ENCODE results near the gene UBR4. TPM values are rescaled to one million over a fixed set of nuclear protein-coding genes. Genes with fewer than 3 reads are reported as not detected.

The UBR4 gene
- polyA plus RNA-seq, 6 donors from 2014 or later = 3.5 to 25.2 (median 15.5) TPM

- no peak overlapping the region for H3K4me3 Mint-ChIP-seq
- H3K27ac Mint-ChIP-seq = peak overlapping the region in 2 of 6 donors; percentile 16 to 47
- H3K36me3 Mint-ChIP-seq = peaks cover 10 to 31% of the 10 kb centered on the region in 2 donors
- H3K27me3 Mint-ChIP-seq = no peaks in the 10 kb centered on the region
- H3K9me3 Mint-ChIP-seq = no peaks in the 10 kb centered on the region
- no peak for ATAC-seq (ENCODE audit: low read depth in 2 of 2)
- H3K4me1 Mint-ChIP-seq = no peaks in the 10 kb centered on the region
- DNase-seq = no peak
These were observed 97.0 kb downstream of the UBR4 start for GRCh38 chr1:19112891-19113696.

GRCh38 chr1:19110257-19110927, 99.7 kb downstream of the UBR4 start:
- DNase-seq (no peak), ATAC-seq (ENCODE audit: low read depth in 2 of 2) (no peak)
- Mint-ChIP-seq H3K4me3 (no peak overlapping the region), H3K27me3 (no peaks in the 10 kb centered on the region), H3K9me3 (no peaks in the 10 kb centered on the region), H3K36me3 (peaks cover 25 to 40% of the 10 kb centered on the region in 2 donors), H3K4me1 (no peaks in the 10 kb centered on the region), H3K27ac (no peak overlapping the region)

- no peaks in the 10 kb centered on the region for H3K4me1 Mint-ChIP-seq
- no peak overlapping the region for H3K27ac Mint-ChIP-seq
- H3K27me3 Mint-ChIP-seq = no peaks in the 10 kb centered on the region
- no peak overlapping the region for H3K4me3 Mint-ChIP-seq
- no peaks in the 10 kb centered on the region for H3K9me3 Mint-ChIP-seq
- ATAC-seq (ENCODE audit: low read depth in 2 of 2) (no peak), DNase-seq (no peak)
- H3K36me3 Mint-ChIP-seq = peaks cover 27 to 33% of the 10 kb centered on the region in 2 donors
These were observed 100.5 kb downstream of the UBR4 start for GRCh38 chr1:19109545-19109944.

- Mint-ChIP-seq H3K36me3 (peaks cover 40 to 49% of the 10 kb centered on the region in 2 donors), H3K4me1 (no peaks in the 10 kb centered on the region), H3K27me3 (no peaks in the 10 kb centered on the region), H3K4me3 (no peak overlapping the region), H3K9me3 (no peaks in the 10 kb centered on the region), H3K27ac (peak overlapping the region in 2 of 6 donors; percentile 19 to 28)
- ATAC-seq (ENCODE audit: low read depth in 2 of 2) (no peak), DNase-seq (no peak)
These were observed 108.8 kb downstream of the UBR4 start for GRCh38 chr1:19101244-19101643.

DNA sequence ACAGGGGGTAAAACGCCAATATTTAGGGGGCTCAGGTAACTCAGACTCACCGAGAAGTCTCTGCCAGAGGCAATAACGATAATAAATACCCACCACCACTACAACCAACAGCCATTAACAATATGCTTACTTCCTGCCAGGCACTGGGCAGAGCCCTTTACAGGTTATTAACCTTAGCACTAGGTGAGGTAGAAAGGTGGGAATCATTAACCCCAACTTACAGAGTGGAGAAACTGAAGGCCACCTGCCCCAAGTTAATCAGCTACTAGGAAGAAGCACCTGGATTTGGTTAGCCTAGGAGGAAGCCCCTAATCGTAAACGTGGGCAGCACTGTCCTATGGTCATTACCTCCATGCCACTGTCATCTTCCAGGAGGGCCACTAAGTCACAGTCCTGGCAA, 110.0 kb downstream of the UBR4 start:
- Mint-ChIP-seq H3K36me3 (peaks cover 44% of the 10 kb centered on the region in 2 donors), H3K4me1 (no peaks in the 10 kb centered on the region), H3K4me3 (no peak overlapping the region), H3K9me3 (no peaks in the 10 kb centered on the region), H3K27ac (peak overlapping the region in 1 of 6 donors; percentile 76), H3K27me3 (no peaks in the 10 kb centered on the region)
- no peak for DNase-seq
- no peak for ATAC-seq (ENCODE audit: low read depth in 2 of 2)

- DNase-seq = no peak
- Mint-ChIP-seq H3K36me3 (peaks cover 45 to 50% of the 10 kb centered on the region in 2 donors), H3K27me3 (no peaks in the 10 kb centered on the region), H3K27ac (no peak overlapping the region), H3K4me3 (no peak overlapping the region), H3K9me3 (no peaks in the 10 kb centered on the region), H3K4me1 (no peaks in the 10 kb centered on the region)
- no peak for ATAC-seq (ENCODE audit: low read depth in 2 of 2)
These were observed 113.1 kb downstream of the UBR4 start for GRCh38 chr1:19096990-19097389.

DNA sequence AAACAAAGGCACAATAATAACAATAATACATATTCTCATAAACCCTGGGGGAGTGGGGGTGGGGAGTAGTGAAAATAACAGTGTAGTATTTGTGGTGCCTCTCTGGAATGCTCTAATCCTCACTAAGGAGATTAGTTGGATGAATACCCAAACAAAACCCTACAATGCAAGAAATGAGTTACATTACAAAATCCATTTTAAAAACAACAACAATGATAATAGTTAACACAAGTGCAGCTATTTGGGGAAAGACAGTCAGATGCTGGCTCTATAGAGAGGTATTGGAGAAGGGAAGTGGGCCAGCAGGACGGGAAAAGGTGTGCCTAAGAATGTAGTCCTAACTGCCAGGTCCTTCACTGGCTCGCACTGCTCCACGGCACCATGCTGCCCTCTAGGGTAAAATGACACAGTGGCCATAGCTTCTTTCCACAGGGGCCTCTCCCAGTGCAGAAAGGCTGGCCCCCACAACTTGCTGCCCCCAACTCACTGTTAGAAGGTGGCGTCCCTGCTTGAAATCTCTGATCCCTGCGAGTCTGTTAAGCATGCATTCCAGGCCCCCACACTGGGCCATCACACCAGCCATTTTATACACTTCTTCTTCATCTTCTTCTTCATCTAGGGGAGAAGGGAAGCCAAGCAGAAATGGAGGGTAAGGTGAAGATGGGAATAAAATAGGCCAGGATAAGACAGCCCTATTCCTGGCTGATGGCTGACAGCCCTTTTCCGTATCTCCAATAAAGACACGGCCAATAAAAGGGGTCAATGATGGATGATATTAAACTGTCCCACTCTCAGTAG, 113.8 kb downstream of the UBR4 start:
- peaks cover 50 to 58% of the 10 kb centered on the region in 2 donors for H3K36me3 Mint-ChIP-seq
- no peaks in the 10 kb centered on the region for H3K27me3 Mint-ChIP-seq
- no peak overlapping the region for H3K4me3 Mint-ChIP-seq
- H3K9me3 Mint-ChIP-seq = no peaks in the 10 kb centered on the region
- DNase-seq (no peak), ATAC-seq (ENCODE audit: low read depth in 2 of 2) (no peak)
- peak overlapping the region in 1 of 6 donors; percentile 41 for H3K27ac Mint-ChIP-seq
- no peaks in the 10 kb centered on the region for H3K4me1 Mint-ChIP-seq

DNA sequence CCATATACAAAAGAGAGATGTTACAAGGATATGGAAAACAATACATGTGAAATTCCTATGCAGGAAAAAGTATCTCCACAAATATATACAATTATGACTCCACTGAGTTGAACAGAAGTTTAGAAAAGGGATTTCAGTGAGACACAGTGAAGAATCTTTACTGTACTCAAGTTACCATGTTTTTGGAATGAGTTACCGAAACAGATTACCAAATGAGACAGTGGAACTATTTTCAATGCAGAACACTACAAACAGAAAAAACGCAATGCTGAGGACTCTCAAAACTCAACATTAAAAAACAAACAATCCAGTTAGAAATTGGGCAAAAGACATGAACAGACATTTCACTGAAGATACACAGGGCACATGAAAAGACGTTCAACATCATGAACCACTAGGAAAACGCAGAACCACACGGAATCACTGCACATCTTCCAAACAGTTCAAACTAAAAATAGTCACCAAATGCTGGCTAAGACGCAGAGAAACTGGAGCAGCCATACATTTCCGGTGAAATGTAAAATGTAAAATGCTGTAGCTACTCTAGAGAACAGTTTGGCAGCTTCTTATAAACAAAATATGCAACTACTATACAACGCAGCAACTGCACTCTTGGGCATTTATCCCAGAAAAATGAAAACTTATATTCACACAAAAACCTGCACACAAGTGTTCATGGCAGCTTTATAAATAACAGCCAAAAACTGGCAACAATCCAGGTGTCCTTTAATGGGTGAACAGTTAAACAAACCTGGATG, 118.7 kb downstream of the UBR4 start:
- DNase-seq (no peak), ATAC-seq (ENCODE audit: low read depth in 2 of 2) (no peak)
- Mint-ChIP-seq H3K9me3 (no peaks in the 10 kb centered on the region), H3K27ac (no peak overlapping the region), H3K27me3 (no peaks in the 10 kb centered on the region), H3K4me3 (no peak overlapping the region), H3K36me3 (peaks cover 42 to 49% of the 10 kb centered on the region in 2 donors), H3K4me1 (peaks cover 6 to 9% (median 7%) of the 10 kb centered on the region in 3 donors)

DNA sequence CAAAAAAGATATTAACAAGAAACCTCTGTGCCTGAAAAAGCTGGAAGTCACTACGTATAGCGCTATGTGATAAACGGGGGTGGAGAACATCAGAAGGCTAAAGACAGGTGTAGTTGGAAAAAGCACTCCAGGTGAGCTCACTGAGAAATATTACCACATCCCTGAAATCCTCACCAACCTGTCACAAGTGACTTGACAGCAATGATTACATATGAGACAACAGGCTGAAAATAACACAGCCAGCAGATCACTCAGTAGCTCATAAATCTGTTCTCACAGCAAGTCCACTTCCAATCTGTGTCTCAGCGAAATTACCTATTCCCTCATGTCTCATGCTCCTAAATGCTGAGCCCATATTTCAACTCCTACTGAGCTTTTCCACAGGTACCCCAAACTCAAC, 120.5 kb downstream of the UBR4 start:
- H3K27ac Mint-ChIP-seq = peak overlapping the region in 1 of 6 donors; percentile 0

DNA sequence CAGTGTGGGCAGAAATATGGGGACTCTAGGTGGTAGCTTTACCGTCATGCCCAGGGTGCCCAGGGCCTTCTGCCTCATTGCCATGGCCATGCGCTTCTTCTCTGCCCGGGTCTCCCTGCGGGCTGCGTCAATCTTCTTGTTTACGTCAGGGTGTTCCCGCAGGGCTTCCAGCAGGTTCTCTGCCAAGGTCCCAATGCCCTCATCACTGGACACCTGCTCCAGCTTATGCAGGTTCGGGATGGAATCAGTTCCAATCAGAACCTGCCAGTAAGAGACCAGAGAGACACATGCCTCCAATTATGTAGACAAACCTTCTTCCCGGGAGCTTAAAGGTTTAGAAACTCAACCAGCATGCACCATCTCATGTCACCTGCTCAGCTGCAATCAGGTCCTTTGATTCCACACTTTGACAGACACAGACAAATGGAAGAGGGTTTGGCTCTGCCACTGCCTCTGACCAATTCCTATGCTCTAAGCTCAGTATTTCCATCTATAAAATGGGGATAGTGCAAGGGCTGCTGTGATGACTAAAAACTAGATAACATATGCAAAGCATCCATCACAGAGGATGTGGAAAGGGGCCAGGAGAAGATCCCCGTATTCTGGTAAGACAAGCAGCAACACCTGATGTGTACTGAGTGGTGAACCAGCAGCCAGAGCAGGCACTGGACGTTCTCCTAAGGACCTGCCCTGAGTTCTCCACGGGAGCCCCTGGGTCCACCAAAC, 121.2 kb downstream of the UBR4 start:
- H3K27me3 Mint-ChIP-seq = no peaks in the 10 kb centered on the region
- peak overlapping the region in 1 of 8 donors; percentile 6 for H3K4me3 Mint-ChIP-seq
- peaks cover 38 to 45% of the 10 kb centered on the region in 2 donors for H3K36me3 Mint-ChIP-seq
- H3K27ac Mint-ChIP-seq = peak overlapping the region in 2 of 6 donors; percentile 21 to 38
- H3K9me3 Mint-ChIP-seq = no peaks in the 10 kb centered on the region
- ATAC-seq (ENCODE audit: low read depth in 2 of 2) (no peak), DNase-seq (no peak)
- peaks cover 6 to 13% (median 7%) of the 10 kb centered on the region in 3 donors for H3K4me1 Mint-ChIP-seq

More for the DNA sequence above, 120.5 kb downstream of the UBR4 start:
- Mint-ChIP-seq H3K27me3 (no peaks in the 10 kb centered on the region), H3K4me1 (peaks cover 6 to 9% (median 7%) of the 10 kb centered on the region in 3 donors), H3K9me3 (no peaks in the 10 kb centered on the region), H3K4me3 (no peak overlapping the region), H3K36me3 (peaks cover 42 to 43% of the 10 kb centered on the region in 2 donors)
- ATAC-seq (ENCODE audit: low read depth in 2 of 2) (no peak), DNase-seq (no peak)

DNA sequence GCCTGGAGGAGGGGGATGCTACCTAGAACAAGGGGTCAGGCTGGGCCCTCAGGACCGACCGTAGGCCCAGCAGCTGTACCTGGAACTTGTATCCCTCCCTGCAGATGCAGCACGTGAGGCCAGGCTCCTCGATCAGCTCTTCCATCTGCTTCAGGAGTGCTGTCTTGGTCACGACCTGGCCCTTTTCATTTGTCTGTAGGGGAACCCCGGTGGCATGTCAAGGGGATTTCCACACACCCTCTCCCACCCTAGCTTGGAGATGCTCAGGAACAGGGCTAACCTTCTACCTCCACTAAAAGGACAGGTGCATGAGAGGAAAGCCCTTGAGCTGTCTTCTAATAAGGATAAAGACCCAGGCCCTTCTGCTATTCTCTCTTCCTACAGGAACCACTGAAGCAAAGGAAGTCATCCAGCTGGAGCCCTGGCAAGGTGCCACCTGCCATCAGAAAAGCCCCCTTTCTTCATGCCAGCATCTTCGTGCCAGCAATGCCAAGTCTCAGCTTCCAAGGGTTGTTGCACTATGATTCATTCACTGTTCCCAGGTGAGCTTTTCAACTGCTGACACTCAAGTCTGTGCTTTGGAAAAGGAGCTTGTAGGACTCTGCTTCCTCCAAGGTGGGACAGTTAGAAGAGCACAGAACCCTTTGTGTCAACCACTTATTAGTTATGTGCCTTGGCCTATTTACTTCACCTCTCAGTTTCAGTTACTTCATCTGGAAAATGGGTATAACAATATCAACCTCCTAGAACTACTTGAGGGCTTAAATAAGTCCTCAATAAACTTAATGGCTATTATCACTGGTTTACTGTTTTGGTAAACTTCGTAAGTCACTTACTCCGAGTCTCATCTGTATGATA, 122.1 kb downstream of the UBR4 start:
- no peaks in the 10 kb centered on the region for H3K27me3 Mint-ChIP-seq
- peaks cover 37 to 47% of the 10 kb centered on the region in 2 donors for H3K36me3 Mint-ChIP-seq
- ATAC-seq (ENCODE audit: low read depth in 2 of 2) (peak; percentile 46 to 51), DNase-seq (no peak)
- H3K9me3 Mint-ChIP-seq = no peaks in the 10 kb centered on the region
- no peak overlapping the region for H3K4me3 Mint-ChIP-seq
- H3K4me1 Mint-ChIP-seq = peaks cover 6 to 13% (median 7%) of the 10 kb centered on the region in 3 donors
- peak overlapping the region in 5 of 6 donors; percentile 21 to 82 (median 49) for H3K27ac Mint-ChIP-seq
